Left lung (tissue), 10 donors: ENCODE measurements around the gene WDR72. TPM values are rescaled to one million over a fixed set of nuclear protein-coding genes. Genes with fewer than 3 reads are reported as not detected.

Experiments used
- ATAC-seq: fragments of 200-7000 bp; cut with Tn5 transposase; one replicate; pipeline ENCODE4 v1.9.1; 2020; ENCODE audit warnings: moderate library complexity
- DNase-seq, 4 donors: peaks; one replicate each; pipeline ENCODE4 v3.0.0-alpha.2; 2013 to 2020
- H3K27ac ChIP-seq, 2 donors: fragments of 200-600 bp; sonication (generic) in 1 of 2; one replicate each; pipeline versions ENCODE4 v1.5.0 to v1.8.0; 2020 to 2021
- H3K27me3 ChIP-seq, 2 donors: fragments of 200-600 bp; sonication (generic) in 1 of 2; one replicate each; pipeline versions ENCODE4 v1.5.0 to v1.8.0; 2020 to 2021
- H3K36me3 ChIP-seq, 2 donors: fragments of 200-600 bp; sonication (generic) in 1 of 2; one replicate each; pipeline versions ENCODE4 v1.5.0 to v1.8.0; 2020 to 2021
- H3K4me1 ChIP-seq, 2 donors: fragments of 200-600 bp; one replicate each; pipeline ENCODE4 v1.8.0; 2021
- H3K4me3 ChIP-seq, 2 donors: fragments of 200-600 bp; sonication (generic) in 1 of 2; one replicate each; pipeline versions ENCODE4 v1.5.0 to v1.8.0; 2020 to 2021; ENCODE audit warnings: mild to moderate bottlenecking in 1 of 2
- H3K9me3 ChIP-seq, 2 donors: fragments of 200-600 bp; sonication (generic) in 1 of 2; one replicate each; pipeline versions ENCODE4 v1.5.0 to v1.8.0; 2020 to 2021
- CTCF ChIP-seq, 2 donors: fragments of 200-600 bp; sonication (generic) in 1 of 2; IDR thresholded peaks; one replicate each; pipeline versions ENCODE4 v1.5.0 to v1.8.0; 2021; ENCODE audit warnings: antibody characterized with exemption in 2 of 2
- intact Hi-C, 2 donors: fragments of 100-400 bp; cut with DNase I; formaldehyde crosslinking; loops; one replicate each; pipeline versions ENCODE4 v1.11.2 to v1.14.2; 2022
- polyA plus RNA-seq, 6 donors: library from polyadenylated mRNA; unstranded; fragments of 120-200 nt; gene quantifications; one replicate each; pipeline ENCODE4 v1.2.1, GENCODE V29; 2013; ENCODE audit not compliant: insufficient read length in 6 of 6
- total RNA-seq, 2 donors: library from RNA; stranded (reverse); fragmentation: NEBNext Ultra II Directional; extraction: Animal tissue kit (Norgen Biotek cat#: 25700); gene quantifications; one replicate each; pipeline ENCODE4 v1.2.1, GENCODE V29; 2021
- donor health status: DM: no; HTN: yes; CAD: no.
- donor health status: DM: no; HTN: no; CAD: no.

The WDR72 gene
- total and polyA plus RNA-seq, 8 donors, result 0.73 to 6.5 (median 3.0) TPM

DNA sequence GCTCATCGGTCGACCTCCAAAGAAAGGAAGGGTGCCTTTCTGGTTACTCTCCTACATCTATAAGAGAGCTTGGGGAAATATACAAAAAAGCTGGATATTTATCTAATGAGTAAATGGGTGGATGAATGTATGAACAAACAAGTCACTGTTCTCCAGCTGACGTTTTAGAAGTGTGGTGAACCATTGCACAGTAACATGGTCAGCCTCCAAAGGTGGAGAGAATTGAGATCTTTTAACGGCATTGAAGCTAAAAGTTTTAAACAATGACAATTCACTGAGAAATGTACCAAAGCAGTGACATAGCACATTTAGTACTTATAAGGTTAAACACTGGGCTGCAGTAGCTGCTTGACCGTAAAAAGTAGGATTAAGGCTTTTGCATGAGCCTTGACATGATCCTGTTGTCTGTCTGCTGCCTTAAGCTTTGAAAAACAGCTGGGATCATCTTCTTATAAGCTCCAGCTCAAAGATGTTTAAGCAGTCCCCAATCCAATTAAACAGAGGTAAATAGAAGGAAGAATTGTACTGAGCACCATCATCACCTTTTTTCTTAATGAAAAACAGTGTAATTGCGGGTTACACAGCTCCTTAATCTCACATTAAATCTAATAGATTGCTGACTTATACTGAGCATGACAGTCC lies 222.9 kb downstream of the WDR72 start:
- no peak for DNase-seq
- H3K27ac ChIP-seq, result no peak overlapping the region
- intact Hi-C loops, result no loop called here
- no peak overlapping the region for H3K4me3 ChIP-seq
- H3K4me1 ChIP-seq, result no peaks in the 10 kb centered on the region
- H3K36me3 ChIP-seq, result no peaks in the 10 kb centered on the region
- TF ChIP-seq CTCF (IDR thresholded peaks at IDR 0.05), result no peak
- H3K9me3 ChIP-seq, result no peaks in the 10 kb centered on the region
- H3K27me3 ChIP-seq, result no peaks in the 10 kb centered on the region
- ATAC-seq, result no peak

GRCh38 chr15:53535886-53536285 lies 223.6 kb downstream of the WDR72 start:
- Histone ChIP-seq H3K4me1 (no peaks in the 10 kb centered on the region), H3K27ac (no peak overlapping the region), H3K4me3 (no peak overlapping the region), H3K27me3 (no peaks in the 10 kb centered on the region), H3K36me3 (no peaks in the 10 kb centered on the region), H3K9me3 (no peaks in the 10 kb centered on the region)
- DNase-seq (no peak), ATAC-seq (no peak)
- intact Hi-C loops, result no loop called here
- no peak for TF ChIP-seq CTCF (IDR thresholded peaks at IDR 0.05)

- Histone ChIP-seq H3K36me3 (no peaks in the 10 kb centered on the region), H3K9me3 (no peaks in the 10 kb centered on the region), H3K4me1 (no peaks in the 10 kb centered on the region), H3K27me3 (no peaks in the 10 kb centered on the region), H3K27ac (no peak overlapping the region), H3K4me3 (no peak overlapping the region)
- no peak for ATAC-seq
- no peak for TF ChIP-seq CTCF (IDR thresholded peaks at IDR 0.05)
- intact Hi-C loops, result no loop called here
- DNase-seq, result no peak
These were observed 225.2 kb downstream of the WDR72 start for GRCh38 chr15:53534105-53534839.

DNA sequence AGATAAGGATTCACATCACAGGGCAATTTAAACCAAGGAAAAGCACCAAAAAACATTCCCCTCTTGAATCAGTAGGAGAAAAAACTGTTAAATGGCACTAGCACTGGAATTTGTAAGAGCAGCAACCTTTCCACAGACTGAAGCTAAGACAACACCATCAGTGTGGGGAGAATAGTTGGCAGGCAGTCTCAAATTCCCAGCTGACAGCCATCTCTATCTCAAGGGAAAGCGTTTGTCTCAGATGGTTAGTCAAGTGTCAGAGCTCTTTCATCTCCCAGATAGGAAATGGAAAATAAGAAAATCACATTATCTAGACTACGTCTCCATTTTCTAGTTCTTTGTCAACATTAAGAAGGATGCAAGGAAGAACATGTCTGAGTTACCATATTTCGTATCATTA lies 228.7 kb downstream of the WDR72 start:
- Histone ChIP-seq H3K9me3 (no peaks in the 10 kb centered on the region), H3K27ac (no peak overlapping the region), H3K4me3 (no peak overlapping the region), H3K27me3 (no peaks in the 10 kb centered on the region), H3K4me1 (no peaks in the 10 kb centered on the region), H3K36me3 (no peaks in the 10 kb centered on the region)
- DNase-seq (peak in 2 of 4 donors; percentile 8 to 10), ATAC-seq (no peak)
- intact Hi-C loops, result no loop called here
- TF ChIP-seq CTCF (IDR thresholded peaks at IDR 0.05), result no peak

GRCh38 chr15:53527996-53528395 lies 231.5 kb downstream of the WDR72 start:
- intact Hi-C loops, result no loop called here

More at GRCh38 chr15:53527996-53528395, 231.5 kb downstream of the WDR72 start:
- Histone ChIP-seq H3K4me3 (no peak overlapping the region), H3K27ac (no peak overlapping the region), H3K4me1 (no peaks in the 10 kb centered on the region), H3K9me3 (no peaks in the 10 kb centered on the region), H3K27me3 (no peaks in the 10 kb centered on the region), H3K36me3 (no peaks in the 10 kb centered on the region)
- no peak for ATAC-seq
- no peak for TF ChIP-seq CTCF (IDR thresholded peaks at IDR 0.05)
- no peak for DNase-seq
